Ectodermal cell (in vitro differentiated cells): ENCODE measurements around the gene GKN1.

ENCODE experiments used
- H3K27ac ChIP-seq: 2 replicates; pipeline ENCODE4 v1.7.0; 2013; ENCODE audit warnings: mild to moderate bottlenecking, low read depth, low read length; ENCODE audit not compliant: insufficient read depth, poor library complexity, severe bottlenecking
- H3K27me3 ChIP-seq: 2 replicates; pipeline ENCODE4 v1.7.0; 2013; ENCODE audit warnings: mild to moderate bottlenecking, low read length; ENCODE audit not compliant: insufficient read depth, control insufficient read depth, poor library complexity, severe bottlenecking
- H3K36me3 ChIP-seq: one replicate; pipeline ENCODE4 v1.7.0; 2013; ENCODE audit warnings: low read length; ENCODE audit not compliant: control insufficient read depth, insufficient read depth
- H3K4me1 ChIP-seq: one replicate; pipeline ENCODE4 v1.7.0; 2013; ENCODE audit warnings: low read length; ENCODE audit not compliant: control insufficient read depth, insufficient read depth
- H3K4me3 ChIP-seq: 2 replicates; pipeline ENCODE4 v1.7.0; 2013; ENCODE audit warnings: low read depth, low read length, control low read depth; ENCODE audit not compliant: insufficient read depth
- H3K9me3 ChIP-seq: 2 replicates; pipeline ENCODE4 v1.7.0; 2013; ENCODE audit warnings: mild to moderate bottlenecking, low read length, moderate library complexity; ENCODE audit not compliant: control insufficient read depth
- WGBS, 2 experiments: methylation state at CpG; one replicate each; pipeline ENCODE4 v1.1.7; 2013; ENCODE audit warnings: missing lambda C conversion rate in 2 of 2; 5-methylcytosine and 5-hydroxymethylcytosine counted together

The GKN1 gene

DNA sequence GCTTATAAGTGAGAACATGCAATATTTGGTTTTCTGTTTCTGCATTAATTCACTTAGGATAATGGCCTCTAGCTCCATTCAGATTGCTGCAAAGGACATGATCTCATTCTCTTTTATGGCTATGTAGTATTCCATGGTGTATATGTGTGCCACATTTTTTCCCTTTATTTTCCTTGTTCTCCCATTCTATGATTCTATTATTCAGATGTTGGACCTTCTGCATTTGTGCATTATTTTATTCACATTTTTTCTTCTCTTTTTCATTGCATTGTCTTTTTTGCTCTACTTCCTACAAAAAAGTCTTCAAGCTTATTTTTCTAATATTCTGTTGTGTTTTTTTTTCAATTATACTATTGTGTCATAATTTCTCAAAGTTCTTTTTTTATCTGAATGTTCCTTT lies 27.4 kb downstream of the GKN1 start:
- no peak overlapping the region for H3K27ac ChIP-seq
- no peaks in the 10 kb centered on the region for H3K9me3 ChIP-seq
- no peaks in the 10 kb centered on the region for H3K27me3 ChIP-seq
- H3K4me3 ChIP-seq, result no peak overlapping the region
- no peaks in the 10 kb centered on the region for H3K36me3 ChIP-seq
- H3K4me1 ChIP-seq, result no peaks in the 10 kb centered on the region

DNA sequence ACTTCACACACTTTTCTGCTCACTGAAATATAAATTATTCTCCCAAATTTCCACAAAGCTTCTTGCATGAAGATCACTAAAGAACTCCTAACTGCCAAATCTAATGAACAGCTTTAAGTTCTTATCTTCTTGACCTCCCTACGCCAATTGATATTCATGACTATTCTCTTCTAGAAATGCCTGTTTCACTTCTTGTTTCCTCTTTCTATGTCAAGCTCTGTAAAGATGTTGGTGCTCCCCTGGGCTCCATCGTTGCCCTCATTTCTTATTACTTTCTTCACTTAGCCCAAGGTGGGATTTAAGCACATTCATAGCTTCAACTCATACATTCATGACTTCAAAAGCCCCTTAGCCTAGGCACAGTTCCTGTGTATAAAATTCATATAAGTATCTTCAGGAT lies 29.3 kb downstream of the GKN1 start:
- H3K27me3 ChIP-seq, result no peaks in the 10 kb centered on the region
- no peak overlapping the region for H3K4me3 ChIP-seq
- H3K36me3 ChIP-seq, result no peaks in the 10 kb centered on the region
- 91% methylated on average over 2 of the region's 2 CpGs for WGBS, 2 experiments
- no peaks in the 10 kb centered on the region for H3K9me3 ChIP-seq
- no peaks in the 10 kb centered on the region for H3K4me1 ChIP-seq
- no peak overlapping the region for H3K27ac ChIP-seq

DNA sequence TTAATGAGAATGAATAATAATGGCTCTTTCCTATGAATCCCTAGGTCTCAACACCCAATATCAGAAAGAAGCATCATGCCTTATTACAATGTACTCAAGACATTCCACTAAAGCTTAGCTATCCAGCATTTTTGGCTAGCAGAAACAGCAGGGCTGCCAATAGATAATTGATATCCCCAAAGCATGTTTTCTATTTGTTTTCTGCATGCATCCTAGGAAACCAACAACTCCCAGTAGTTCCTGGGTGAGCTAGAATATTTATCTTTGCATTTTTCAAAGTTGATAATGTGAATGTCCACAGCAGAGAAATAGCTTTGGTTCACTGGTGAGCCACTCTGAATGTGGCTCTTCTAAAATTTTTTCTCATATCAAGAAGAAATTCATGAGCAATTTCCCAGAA lies 32.7 kb downstream of the GKN1 start:
- Histone ChIP-seq H3K36me3 (no peaks in the 10 kb centered on the region), H3K27ac (no peak overlapping the region), H3K9me3 (no peaks in the 10 kb centered on the region), H3K27me3 (peaks cover 13% of the 10 kb centered on the region), H3K4me3 (no peak overlapping the region), H3K4me1 (no peaks in the 10 kb centered on the region)

DNA sequence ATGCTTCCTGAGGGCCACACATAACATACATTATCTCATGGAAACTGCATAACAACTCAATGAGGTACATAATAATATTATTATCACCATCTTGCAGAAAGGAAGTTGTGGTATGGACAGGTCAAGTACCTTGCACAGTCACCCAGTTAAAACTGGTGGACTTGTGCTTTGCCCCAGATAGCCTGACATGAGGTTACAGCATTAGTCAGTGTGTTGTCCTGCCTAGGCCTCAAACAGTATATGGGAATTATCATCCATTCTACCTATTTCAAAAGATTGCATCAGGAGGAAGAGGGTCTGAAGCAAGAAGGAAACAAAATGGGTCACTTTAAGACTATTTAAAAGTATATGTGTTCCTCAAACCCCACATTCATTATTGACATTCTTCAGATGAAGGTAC lies 33.2 kb downstream of the GKN1 start:
- Histone ChIP-seq H3K4me3 (no peak overlapping the region), H3K36me3 (no peaks in the 10 kb centered on the region), H3K4me1 (no peaks in the 10 kb centered on the region), H3K27me3 (peaks cover 17% of the 10 kb centered on the region), H3K27ac (no peak overlapping the region), H3K9me3 (no peaks in the 10 kb centered on the region)

DNA sequence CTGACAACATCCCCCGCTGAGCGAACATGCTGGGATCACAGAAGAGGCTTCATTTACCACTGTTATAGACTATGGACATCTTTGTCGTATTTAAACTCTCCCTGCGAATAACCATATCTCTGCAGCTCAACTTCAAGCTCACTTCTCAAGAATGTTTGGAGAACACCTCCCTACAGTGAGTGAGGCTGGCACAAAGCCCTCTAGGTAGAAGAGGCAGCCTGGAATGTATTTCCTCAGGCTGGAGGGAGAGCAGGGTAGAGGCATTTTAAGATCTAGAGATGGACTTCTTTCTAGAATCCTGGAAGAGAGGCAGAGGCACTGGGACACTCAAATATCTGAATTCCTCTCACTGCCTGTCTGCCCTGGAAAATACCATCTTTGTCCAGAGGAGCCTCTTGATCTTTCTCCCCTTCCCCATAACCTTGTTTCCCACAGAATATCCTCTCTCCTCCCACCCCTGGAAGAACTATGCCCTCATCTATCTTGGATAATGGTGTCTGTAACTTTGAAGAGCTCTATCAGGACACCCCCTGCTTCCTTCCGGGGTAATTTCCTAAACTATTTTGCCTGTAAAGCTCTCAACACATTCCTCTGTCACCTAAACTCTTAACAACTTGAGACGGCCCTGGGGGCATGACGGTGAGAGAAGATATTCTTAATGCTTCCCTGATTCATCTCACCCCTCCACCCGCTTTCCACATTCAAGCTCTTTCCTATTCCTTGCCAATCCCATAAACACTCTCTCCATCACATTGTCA lies 36.2 kb downstream of the GKN1 start:
- 72 to 76% methylated on average over 8 of the region's 8 CpGs for WGBS, 2 experiments
- H3K9me3 ChIP-seq, result no peaks in the 10 kb centered on the region
- no peaks in the 10 kb centered on the region for H3K36me3 ChIP-seq
- H3K27me3 ChIP-seq, result peaks cover 19% of the 10 kb centered on the region
- peaks cover 5% of the 10 kb centered on the region for H3K4me1 ChIP-seq
- no peak overlapping the region for H3K4me3 ChIP-seq
- no peak overlapping the region for H3K27ac ChIP-seq

DNA sequence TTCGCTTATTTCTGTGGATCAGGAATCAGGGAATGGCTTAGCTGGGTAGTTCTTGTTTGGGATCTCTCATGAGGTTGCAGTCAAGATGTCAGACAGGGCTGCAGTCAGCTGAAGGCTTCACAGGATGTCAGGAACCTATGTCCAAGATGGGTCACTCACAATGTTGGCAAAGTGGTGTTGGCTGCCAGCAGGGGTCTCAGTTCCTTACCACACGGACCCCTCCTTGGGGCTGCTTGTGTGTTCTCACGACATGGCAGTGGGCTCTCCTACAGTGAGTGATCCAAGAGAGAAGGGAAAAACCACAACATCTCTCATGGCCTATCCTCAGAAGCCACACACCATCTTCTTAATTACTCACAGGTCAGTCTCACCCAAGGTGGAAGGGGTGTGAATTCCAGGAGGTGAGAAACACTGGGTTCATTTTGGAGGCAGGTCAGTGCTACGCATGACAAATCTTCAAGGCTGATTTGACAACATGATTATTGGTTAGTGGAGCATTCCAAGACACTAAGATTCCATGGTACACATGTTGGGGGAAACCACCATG lies 37.2 kb downstream of the GKN1 start:
- Histone ChIP-seq H3K27me3 (peaks cover 19% of the 10 kb centered on the region), H3K27ac (no peak overlapping the region), H3K36me3 (no peaks in the 10 kb centered on the region), H3K9me3 (no peaks in the 10 kb centered on the region), H3K4me1 (peaks cover 5% of the 10 kb centered on the region), H3K4me3 (no peak overlapping the region)
- 76% methylated on average over 4 of the region's 4 CpGs for WGBS, 2 experiments

DNA sequence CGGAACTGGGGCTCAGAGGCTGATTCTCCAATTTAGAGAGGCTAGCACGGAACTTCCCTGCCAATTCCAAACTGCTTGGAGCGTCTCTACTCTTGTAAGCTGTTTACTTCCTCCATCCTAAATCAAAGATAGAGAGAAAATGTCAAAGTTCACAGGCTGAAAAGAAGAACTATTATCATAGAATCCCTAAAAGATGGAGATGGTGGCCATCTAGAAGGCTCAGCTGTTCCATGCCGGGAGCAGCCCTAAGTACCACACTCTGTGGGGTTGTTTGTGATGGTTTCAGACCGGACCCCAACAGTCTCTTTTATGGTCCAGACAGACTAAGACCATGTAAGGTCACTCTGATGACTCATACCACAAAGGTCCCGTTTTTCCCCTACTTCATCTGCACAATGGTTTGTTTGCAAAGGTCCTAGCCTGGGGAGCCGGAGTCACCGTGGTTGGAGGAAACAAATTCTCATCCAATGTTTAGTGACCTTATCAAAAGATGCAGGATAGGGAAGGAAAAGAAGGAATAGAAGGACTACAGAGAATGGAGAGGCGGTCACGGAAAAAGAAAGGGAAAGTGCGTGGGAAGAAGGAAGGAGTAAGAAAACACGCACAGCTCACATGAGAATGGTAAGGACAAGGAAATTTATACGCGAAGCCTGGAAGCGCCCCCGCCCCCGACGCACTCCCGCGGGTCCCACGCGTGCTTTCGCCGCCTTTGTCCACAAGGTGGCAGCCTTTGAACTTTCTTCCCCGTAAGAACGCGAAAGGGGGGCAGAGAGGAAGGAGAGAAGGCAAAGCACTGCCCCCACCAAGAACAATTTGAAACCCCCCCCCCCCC lies 38.1 kb downstream of the GKN1 start:
- no peak overlapping the region for H3K27ac ChIP-seq
- H3K36me3 ChIP-seq, result no peaks in the 10 kb centered on the region
- H3K27me3 ChIP-seq, result peaks cover 19% of the 10 kb centered on the region
- 23 to 25% methylated on average over 27 of the region's 27 CpGs for WGBS, 2 experiments
- peaks cover 5% of the 10 kb centered on the region for H3K4me1 ChIP-seq
- peak overlapping the region; percentile 80 for H3K4me3 ChIP-seq
- no peaks in the 10 kb centered on the region for H3K9me3 ChIP-seq

DNA sequence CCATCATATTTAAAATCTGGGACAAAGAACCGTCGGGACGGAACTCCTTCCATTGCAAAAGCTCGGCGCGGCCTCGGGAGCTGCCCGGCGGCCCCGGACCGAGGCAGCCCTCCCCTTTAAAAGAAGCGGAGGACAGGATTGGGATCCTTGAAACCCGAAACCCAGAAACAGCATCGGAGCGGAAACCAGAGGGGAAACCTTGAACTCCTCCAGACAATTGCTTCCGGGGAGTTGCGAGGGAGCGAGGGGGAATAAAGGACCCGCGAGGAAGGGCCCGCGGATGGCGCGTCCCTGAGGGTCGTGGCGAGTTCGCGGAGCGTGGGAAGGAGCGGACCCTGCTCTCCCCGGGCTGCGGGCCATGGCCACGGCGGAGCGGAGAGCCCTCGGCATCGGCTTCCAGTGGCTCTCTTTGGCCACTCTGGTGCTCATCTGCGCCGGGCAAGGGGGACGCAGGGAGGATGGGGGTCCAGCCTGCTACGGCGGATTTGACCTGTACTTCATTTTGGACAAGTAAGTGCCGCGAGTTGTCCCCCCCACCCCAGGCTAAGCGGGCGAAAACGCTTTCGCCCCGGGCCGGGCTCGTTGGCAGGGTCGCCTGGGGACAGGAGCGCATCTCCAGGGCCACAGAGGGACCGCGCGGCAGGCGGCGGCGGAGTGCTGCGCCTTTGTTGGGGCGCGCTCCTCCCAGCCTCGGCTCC lies 38.9 kb downstream of the GKN1 start, which contains the start of gene ANTXR1:
Gene ANTXR1, plus strand, starts transcription at position 38 of the 698 bp plus-strand sequence. Its CDS starts 321 bp downstream, at position 359.
- H3K4me3 ChIP-seq, result peak within 1 kb of the TSS; percentile 80
- H3K27ac ChIP-seq, result no peak within 1 kb of the TSS
- H3K4me1 ChIP-seq, result peaks cover 5% of the 10 kb centered on the region
- no peaks in the 10 kb centered on the region for H3K9me3 ChIP-seq
- no peaks in the 10 kb centered on the region for H3K36me3 ChIP-seq
- H3K27me3 ChIP-seq, result peaks cover 19% of the 10 kb centered on the region
- 0% methylated on average over 63 of the region's 63 CpGs for WGBS, 2 experiments

DNA sequence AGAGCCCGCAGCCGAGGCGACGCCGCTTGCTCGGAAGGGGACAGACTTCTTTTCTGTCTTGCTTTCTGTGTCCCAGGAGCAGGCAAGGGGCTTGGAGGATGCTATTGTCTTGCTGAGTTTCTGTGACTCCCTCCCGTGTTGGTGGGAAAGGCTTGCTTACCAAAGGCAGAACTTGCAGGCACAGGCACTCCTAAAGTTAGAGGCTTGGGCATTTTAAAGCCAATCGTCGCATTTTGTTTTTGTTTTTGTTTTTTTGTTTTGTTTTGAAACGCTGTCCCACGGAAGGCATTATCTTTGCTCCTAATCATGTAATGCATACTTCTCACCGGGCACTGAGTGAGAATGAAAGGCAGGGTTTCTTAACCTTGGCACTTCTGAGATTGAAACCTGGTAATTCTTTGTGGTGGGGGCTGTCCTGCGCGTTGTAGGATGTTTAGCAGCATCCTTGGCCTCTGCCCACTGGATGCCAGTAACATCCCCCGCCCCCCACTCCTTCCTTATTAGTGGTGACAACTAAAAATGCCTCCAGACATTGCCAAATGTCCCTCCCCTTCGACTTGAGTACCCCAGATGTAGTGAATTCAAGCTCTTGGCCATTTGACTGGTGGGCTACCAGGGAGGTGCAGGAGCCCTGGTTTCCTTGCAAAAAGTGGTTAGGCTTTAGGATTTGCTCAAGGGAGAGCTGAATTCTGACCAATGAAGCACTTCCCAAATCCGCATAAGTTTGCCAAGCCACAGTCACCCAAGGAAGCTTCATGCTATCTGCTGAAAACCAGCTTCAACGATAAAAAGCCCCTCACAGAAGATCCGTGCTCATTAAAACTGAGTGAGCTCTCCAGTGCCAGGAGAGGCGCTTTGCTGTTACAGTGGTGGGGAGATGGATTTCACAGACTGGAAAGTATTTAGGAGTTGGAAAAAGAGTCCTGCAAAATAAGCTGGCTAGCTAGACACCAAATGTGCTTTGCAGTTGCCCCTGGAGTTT lies 39.7 kb downstream of the GKN1 start:
- Histone ChIP-seq H3K4me1 (peaks cover 5% of the 10 kb centered on the region), H3K27ac (no peak overlapping the region), H3K9me3 (no peaks in the 10 kb centered on the region), H3K36me3 (no peaks in the 10 kb centered on the region), H3K27me3 (peaks cover 19% of the 10 kb centered on the region), H3K4me3 (peak overlapping the region; percentile 80)
- WGBS, 2 experiments, result 1 to 2% methylated on average over 20 of the region's 20 CpGs
